ENCODE measurements around the gene MT1B.

Gene MT1B

DNA sequence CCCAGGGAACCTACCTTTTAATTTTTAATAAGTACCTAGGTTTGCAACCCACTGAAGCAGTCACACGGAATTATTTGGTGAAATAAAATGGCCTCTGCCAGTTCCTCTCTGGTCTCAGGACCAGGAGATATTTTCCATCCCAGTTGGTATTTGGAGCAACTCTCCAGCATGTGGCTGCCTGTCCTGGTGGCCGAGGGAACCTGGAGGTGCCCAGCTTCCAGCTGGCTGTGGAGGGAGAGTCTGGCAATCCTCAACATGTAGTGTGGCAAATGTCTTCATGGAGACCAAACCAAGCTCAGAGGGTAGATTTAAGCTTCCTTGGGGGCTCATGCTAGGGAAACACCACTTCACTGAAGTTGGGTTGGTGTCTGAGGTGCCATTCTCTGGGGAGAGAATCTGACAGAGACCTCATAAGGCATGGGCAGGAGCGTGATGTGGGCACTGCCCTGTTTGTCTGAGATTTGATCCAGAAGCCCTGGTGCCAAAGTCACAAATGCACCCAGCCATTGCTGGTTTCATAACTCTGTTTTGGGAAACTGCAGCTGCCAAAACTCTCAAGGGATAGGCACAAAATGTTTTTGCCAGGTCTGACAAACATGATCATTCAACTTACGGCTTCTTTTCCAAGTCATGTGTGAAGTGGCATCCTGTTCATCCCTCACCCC is 33.4 kb downstream of the MT1B start:
- DNase-seq, result no peak

DNA sequence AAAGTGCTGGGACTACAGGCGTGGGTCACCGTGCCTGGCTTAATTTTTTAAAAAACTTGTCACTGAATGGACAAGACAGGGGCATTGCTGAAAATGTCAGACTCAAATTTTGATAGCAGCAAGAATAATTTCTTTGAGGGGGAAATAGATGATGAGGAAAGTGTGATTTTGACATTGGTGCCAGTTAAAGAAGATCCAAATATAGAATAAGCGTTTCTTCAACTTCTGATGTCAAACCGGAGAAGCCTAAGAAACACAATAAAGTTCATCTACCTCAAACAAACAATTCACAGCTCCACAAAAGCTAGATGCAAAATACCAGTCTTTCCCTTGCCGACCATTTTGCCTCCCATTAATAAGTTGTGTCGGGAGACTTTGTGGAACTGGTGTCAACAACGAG is 35.1 kb downstream of the MT1B start:
- DNase-seq, result no peak

DNA sequence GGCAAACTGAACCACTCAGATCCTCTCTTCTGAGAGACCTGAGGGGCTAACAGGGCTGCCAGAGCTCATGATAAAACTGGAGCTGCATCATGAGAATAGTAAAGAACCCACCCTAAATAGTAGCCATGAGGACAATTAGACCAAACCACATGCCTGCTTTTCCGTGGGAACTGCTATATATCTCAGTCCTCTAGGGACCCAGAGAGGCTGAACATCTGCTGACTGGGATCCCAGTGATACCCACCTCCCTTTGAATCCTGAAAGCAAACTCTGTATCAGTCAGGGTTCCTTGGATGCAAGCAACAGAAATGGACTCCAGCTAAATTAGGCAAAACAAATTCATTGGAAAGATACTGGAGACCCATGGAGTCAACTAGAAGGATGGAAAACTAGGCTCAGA is 37.1 kb downstream of the MT1B start:
- peak; percentile 15 for DNase-seq

- peak; percentile 46 for DNase-seq
Observed at GRCh38 chr16:56689171-56689570, 37.5 kb downstream of the MT1B start.

GRCh38 chr16:56690420-56691122 is 38.9 kb downstream of the MT1B start:
- no peak for DNase-seq

GRCh38 chr16:56691885-56692284 is 40.2 kb downstream of the MT1B start:
- DNase-seq, result peak; percentile 63

- no peak for DNase-seq
Observed at GRCh38 chr16:56695246-56695645, 43.6 kb downstream of the MT1B start.

- DNase-seq, result no peak
Observed at GRCh38 chr16:56697456-56698155, 45.9 kb downstream of the MT1B start.

DNA sequence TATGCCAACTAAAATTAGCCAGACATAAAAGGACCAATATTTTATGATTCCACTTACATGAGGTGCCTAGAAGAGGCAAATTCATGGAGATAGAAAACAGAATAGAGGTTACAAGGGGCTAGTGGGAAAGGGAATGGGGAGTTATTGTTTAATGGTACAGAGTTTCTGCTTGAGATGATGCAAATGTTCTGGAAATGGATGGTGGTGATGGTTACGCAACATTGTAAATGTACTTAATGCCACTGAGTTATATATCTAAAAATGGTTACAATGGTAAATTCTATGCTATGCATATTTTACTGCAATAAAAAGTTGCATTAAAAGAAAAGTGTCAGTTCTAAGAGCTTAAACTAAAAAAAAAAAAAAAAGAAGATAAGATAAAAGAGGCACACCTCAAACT is 48.5 kb downstream of the MT1B start:
- DNase-seq, result no peak

- DNase-seq, result no peak
Observed at GRCh38 chr16:56700631-56701030, 48.9 kb downstream of the MT1B start.

DNA sequence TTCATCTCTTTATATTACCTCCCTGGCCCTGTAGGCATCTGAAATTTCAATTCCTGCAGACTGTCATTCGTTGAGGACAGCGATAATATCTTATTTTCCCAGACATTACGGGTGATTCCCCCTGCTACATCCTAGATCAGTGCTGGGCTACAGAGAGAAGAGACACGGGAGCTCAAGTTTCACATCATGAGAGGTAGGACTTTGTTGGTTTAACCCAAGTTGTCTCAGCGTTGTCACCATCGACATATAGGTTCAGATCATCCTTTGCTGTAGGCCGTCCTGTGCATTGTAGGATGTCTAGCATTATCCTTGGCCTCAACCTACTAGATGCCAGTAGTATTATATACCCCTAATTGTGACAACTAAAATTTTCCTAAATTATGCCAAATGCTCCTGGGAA is 49.8 kb downstream of the MT1B start:
- no peak for DNase-seq

All from fibroblast of skin of back (primary cell).